ENCODE measurements around the gene ERFL. TPM values are rescaled to one million over a fixed set of nuclear protein-coding genes. Genes with fewer than 3 reads are reported as not detected.
A peak's percentile ranks its signal among the peaks of the same experiment; 100 is the strongest.

The ERFL gene
- total RNA-seq, 2 experiments from 2014 or later = 1.7 to 1.9 TPM

DNA sequence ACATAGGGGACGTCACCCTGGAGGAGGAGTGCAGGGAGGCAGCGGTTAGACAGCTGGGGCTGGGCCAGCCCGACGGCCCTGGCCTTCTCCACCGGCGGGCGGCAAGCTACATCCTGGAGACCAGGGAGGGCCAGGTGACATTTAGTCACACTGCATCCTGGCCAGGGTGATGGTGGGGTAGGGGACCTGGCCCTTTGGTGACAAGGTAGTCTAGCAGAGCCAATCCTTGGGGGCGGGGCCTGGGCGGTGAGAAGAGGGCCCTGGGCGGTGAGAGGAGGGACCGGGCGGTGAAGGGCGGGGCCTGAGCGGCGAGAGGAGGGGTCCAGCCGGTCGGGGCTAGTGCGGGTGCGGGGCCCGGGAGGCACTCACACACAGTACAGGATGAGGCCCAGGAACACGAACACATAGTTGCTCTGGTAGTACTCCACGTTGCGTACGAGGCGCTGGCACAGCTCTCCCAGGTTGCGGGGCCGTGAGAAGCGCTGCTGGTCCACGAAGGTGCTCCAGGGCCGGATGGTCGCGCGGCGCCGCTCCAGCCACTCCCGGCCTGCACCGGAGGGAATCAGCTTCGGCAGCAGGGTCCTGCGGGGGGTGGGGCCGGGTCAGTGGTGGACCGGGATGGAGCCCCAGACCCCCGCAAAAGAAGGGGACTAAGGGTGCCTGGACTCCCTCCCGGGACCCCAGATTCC is 30.3 kb upstream of the ERFL start:
- ATAC-seq (peak; percentile 77), DNase-seq (peak; percentile 94)
- H3K9me3 Mint-ChIP-seq (ENCODE audit: low read depth) = no peaks in the 10 kb centered on the region
- peaks cover 16% of the 10 kb centered on the region for H3K4me1 Mint-ChIP-seq
- CTCF ChIA-PET = interaction anchor here (0.6 to 3.7 kb wide), 13 partner anchors 12 to 199 kb away, joined by 3 to 14 read pairs (median 6); partner anchors contain the start of gene RPS19
- no peaks in the 10 kb centered on the region for H3K36me3 Mint-ChIP-seq (ENCODE audit: low read depth)
- intact Hi-C loops (cut with DNase I, micrococcal nuclease) = loop anchor here (1.0 to 5.0 kb wide), 14 partner anchors 13 to 1794 kb away; partner anchors contain the start of genes ATP1A3 (in 1 of the 2), BCKDHA (in 1 of the 2), DEDD2 (in 1 of the 2) and EXOSC5 (in 1 of the 2)
- POLR2A ChIA-PET = interaction anchor here (1.0 to 1.6 kb wide), 4 partner anchors 13 to 99 kb away, joined by 3 to 6 read pairs (median 4); partner anchors contain the start of gene RPS19
- peak overlapping the region; percentile 73 for H3K27ac Mint-ChIP-seq
- peak overlapping the region; percentile 81 for H3K4me3 Mint-ChIP-seq
- H3K27me3 Mint-ChIP-seq = no peaks in the 10 kb centered on the region

DNA sequence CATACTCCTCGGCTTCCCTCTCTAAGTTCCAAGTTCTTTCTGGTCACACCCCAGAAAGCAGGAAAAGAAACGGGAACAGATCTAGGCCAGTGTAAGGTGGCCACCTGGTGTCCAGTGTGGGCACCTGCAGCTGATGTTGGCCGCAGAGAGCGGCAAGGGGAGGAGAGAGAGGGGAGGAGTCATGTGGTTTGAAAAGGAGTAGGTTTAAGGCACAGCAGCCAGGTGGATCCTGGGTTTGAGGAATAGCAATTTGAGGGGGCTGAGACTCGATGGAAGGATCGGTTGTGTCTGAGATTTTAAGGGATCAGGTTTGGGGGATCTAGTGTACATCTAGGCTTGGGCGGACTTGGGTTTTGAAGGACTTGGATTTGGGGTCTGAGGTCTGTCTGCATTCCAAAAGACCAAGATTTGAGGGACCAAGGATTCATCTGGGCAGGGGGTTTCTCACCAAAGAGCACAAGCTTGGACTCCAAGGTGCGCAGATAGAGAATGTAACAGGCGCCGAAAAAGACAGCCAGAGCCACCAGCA is 29.7 kb upstream of the ERFL start:
- H3K36me3 Mint-ChIP-seq (ENCODE audit: low read depth) = no peaks in the 10 kb centered on the region
- CTCF ChIA-PET = interaction anchor here (1.0 to 3.7 kb wide), 12 partner anchors 11 to 165 kb away, joined by 3 to 14 read pairs (median 6); partner anchors contain the start of gene RPS19
- H3K4me1 Mint-ChIP-seq = peaks cover 16% of the 10 kb centered on the region
- peak overlapping the region; percentile 73 for H3K27ac Mint-ChIP-seq
- POLR2A ChIA-PET = interaction anchor here (1.0 to 1.6 kb wide), 3 partner anchors 12 to 97 kb away, joined by 4 to 6 read pairs (median 4); partner anchors contain the start of gene RPS19
- intact Hi-C loops (cut with DNase I, micrococcal nuclease) = loop anchor here (1.0 to 5.0 kb wide), 7 partner anchors 74 to 1794 kb away; partner anchors contain the start of genes BCKDHA (in 1 of the 2), DEDD2 (in 1 of the 2), EXOSC5 (in 1 of the 2) and MEGF8 (in 1 of the 2)
- no peaks in the 10 kb centered on the region for H3K9me3 Mint-ChIP-seq (ENCODE audit: low read depth)
- no peaks in the 10 kb centered on the region for H3K27me3 Mint-ChIP-seq
- ATAC-seq = peak; percentile 42
- peak overlapping the region; percentile 81 for H3K4me3 Mint-ChIP-seq
- DNase-seq = peak; percentile 68

DNA sequence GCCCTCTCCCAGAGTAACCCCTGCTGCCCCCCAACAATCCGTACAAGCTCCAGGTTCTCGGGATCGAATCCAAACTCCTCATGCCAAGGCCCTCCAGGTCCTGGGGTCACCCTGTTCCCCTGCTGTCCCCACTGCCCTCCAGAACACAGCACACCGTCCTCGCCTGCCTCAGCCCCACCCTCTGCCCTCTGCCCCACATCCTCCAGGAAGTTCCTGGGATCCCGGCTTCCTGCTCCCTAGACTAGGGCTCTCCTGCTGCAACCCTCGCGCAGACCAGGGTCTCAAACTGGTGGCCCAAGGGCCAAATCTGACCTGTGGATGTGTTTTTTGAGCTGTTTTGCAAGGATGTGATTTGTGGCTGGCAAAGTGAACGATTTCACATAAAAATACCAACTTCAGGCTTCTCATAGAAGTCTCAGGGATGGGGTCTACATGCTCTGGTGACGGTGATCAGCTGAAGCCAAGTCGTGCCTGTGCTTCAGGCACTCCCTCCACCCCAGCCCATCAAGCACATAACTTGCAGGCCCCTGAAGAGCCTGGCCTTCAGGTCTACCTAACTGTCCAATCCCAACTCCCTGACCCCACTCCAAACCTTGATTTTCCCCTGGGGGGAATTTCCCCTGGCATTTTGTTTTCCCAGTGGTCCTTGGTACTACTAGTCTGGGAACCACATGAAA is 29.1 kb upstream of the ERFL start:
- H3K4me1 Mint-ChIP-seq = peaks cover 16% of the 10 kb centered on the region
- intact Hi-C loops (cut with DNase I, micrococcal nuclease) = loop anchor here (5.0 kb wide), 3 partner anchors 75 to 1795 kb away; partner anchors contain the start of gene SMG9 (in 1 of the 2)
- DNase-seq (no peak), ATAC-seq (no peak)
- no peaks in the 10 kb centered on the region for H3K9me3 Mint-ChIP-seq (ENCODE audit: low read depth)
- no peaks in the 10 kb centered on the region for H3K27me3 Mint-ChIP-seq
- ChIA-PET POLR2A (interaction anchor here (0.6 to 1.0 kb wide), 3 partner anchors 82 to 87 kb away, joined by 3 to 5 read pairs (median 4); no protein-coding TSS in a partner anchor), CTCF (interaction anchor here (0.6 to 3.7 kb wide), 13 partner anchors 10 to 173 kb away, joined by 3 to 14 read pairs (median 5); partner anchors contain the start of gene RPS19)
- H3K27ac Mint-ChIP-seq = peak overlapping the region; percentile 73
- H3K4me3 Mint-ChIP-seq = peak overlapping the region; percentile 81
- H3K36me3 Mint-ChIP-seq (ENCODE audit: low read depth) = no peaks in the 10 kb centered on the region

DNA sequence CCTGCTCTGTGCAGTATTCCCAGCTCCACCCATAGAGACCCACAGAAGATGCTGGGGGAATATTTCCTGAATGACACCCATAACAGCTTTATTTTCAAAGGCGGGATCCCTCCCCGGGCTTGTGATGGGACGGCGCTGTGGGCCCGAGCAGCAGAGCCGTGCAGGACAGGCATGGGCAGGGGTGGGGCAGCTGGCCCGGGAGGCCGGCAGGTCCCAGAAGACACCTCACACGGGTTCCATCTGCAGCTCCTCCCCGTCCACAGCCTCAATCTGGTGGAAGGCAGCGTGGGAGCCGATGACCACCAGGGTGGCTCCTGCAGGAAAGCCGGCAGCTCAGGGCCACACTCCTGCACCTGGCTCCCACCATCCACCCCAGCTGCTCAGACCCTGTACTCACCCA is 28.4 kb upstream of the ERFL start:
- no peaks in the 10 kb centered on the region for H3K27me3 Mint-ChIP-seq
- ChIA-PET CTCF (interaction anchor here (0.6 to 3.7 kb wide), 8 partner anchors 10 to 172 kb away, joined by 3 to 14 read pairs (median 5); partner anchors contain the start of gene RPS19), POLR2A (interaction anchor here (0.6 to 1.0 kb wide), 2 partner anchors 81 to 84 kb away, joined by 3 to 5 read pairs; no protein-coding TSS in a partner anchor)
- H3K9me3 Mint-ChIP-seq (ENCODE audit: low read depth) = no peaks in the 10 kb centered on the region
- intact Hi-C loops (cut with DNase I, micrococcal nuclease) = loop anchor here (5.0 kb wide), 3 partner anchors 76 to 1796 kb away; partner anchors contain the start of gene SMG9 (in 1 of the 2)
- DNase-seq (no peak), ATAC-seq (no peak)
- no peak overlapping the region for H3K4me3 Mint-ChIP-seq
- no peaks in the 10 kb centered on the region for H3K36me3 Mint-ChIP-seq (ENCODE audit: low read depth)
- H3K27ac Mint-ChIP-seq = no peak overlapping the region
- H3K4me1 Mint-ChIP-seq = peaks cover 18% of the 10 kb centered on the region

DNA sequence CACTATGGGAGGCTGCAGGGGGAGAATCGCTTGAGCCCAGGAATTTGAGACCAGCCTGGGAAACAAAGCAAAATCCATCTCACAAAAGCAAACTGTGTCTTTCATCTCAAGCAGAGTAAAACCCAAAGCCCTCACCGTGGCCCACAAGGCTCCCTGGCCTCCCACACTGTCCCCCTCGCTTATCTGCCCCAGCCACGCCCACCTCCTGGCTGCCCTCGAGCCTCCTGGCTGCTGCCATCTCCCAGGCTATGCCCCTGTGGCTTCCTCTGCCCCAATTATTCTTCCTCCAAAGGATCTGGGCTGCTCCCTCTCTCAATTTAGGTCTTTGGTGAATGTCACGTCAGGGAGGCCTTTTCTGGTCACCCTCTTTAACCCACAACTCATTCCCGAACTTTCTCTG is 27.3 kb upstream of the ERFL start:
- CTCF ChIA-PET = no interaction called here
- Mint-ChIP-seq H3K27ac (no peak overlapping the region), H3K27me3 (no peaks in the 10 kb centered on the region), H3K4me3 (no peak overlapping the region), H3K9me3 (ENCODE audit: low read depth) (no peaks in the 10 kb centered on the region), H3K4me1 (peaks cover 22% of the 10 kb centered on the region), H3K36me3 (ENCODE audit: low read depth) (no peaks in the 10 kb centered on the region)
- POLR2A ChIA-PET = no interaction called here
- DNase-seq (no peak), ATAC-seq (no peak)
- intact Hi-C loops (cut with DNase I, micrococcal nuclease) = loop anchor here (5.0 kb wide), 3 partner anchors 77 to 1797 kb away; partner anchors contain the start of gene SMG9 (in 1 of the 2)

DNA sequence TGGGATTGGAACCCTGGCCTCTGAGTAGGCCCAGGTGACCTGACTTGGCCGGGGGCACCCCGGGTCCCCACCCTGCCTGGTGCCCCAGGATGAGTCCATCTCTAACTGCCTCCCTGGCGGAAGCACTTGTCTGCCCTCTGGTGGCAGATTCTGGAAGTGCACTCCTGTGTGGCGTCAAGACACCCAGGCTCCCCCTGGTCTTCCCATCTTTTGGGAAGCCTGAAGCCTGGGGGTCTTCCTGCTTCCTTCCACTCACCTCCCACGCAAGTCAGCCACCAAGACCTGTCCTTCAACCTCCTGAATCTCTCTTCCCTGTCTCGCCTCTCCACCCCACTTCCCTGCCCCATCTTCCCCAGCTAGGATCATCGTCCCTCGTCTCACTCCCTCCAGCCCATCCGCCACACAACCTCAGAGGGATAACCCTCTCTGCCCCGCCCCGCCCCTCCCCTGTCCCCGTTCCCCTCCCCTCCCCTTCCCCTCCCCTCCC is 23.5 kb upstream of the ERFL start:
- Mint-ChIP-seq H3K4me1 (peaks cover 15% of the 10 kb centered on the region), H3K4me3 (no peak overlapping the region), H3K27ac (peak overlapping the region; percentile 7), H3K36me3 (ENCODE audit: low read depth) (no peaks in the 10 kb centered on the region), H3K27me3 (no peaks in the 10 kb centered on the region), H3K9me3 (ENCODE audit: low read depth) (no peaks in the 10 kb centered on the region)
- DNase-seq (peak; percentile 94), ATAC-seq (peak; percentile 90)
- ChIA-PET CTCF (interaction anchor here (0.6 to 2.8 kb wide), 8 partner anchors 14 to 159 kb away, joined by 3 to 40 read pairs (median 4); no protein-coding TSS in a partner anchor), POLR2A (no interaction called here)
- intact Hi-C loops (cut with DNase I, micrococcal nuclease) = loop anchor here (1.0 to 5.0 kb wide), 6 partner anchors 16 to 159 kb away; no protein-coding TSS in a partner anchor

DNA sequence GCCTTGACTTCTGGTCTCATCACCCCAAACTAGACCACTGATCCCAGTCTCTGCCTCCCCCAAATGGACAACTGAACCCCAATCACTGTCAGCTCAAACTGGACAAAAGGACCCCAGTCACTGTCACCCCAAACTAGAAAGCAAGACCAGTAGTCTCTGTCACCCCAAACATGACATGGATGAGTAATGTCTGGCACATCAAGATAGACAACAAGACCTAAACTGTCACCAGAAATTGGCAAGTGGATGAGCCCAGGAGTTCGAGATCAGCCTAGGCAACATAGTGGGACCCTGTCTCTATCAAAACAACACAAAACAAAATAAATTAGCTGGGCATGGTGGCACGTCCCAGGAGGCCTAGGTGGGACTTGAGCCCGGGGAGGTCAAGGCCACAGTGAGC is 18.8 kb upstream of the ERFL start:
- Mint-ChIP-seq H3K4me1 (peaks cover 46% of the 10 kb centered on the region), H3K27ac (peak overlapping the region; percentile 89), H3K36me3 (ENCODE audit: low read depth) (no peaks in the 10 kb centered on the region), H3K4me3 (no peak overlapping the region), H3K27me3 (peaks cover 4% of the 10 kb centered on the region), H3K9me3 (ENCODE audit: low read depth) (no peaks in the 10 kb centered on the region)
- intact Hi-C loops (cut with DNase I, micrococcal nuclease) = loop anchor here in 1 of 2 experiments (5.0 to 10.0 kb wide), 3 partner anchors 172 to 402 kb away; no protein-coding TSS in a partner anchor
- ChIA-PET POLR2A (no interaction called here), CTCF (interaction anchor here (0.7 to 3.9 kb wide), 9 partner anchors 10 to 583 kb away, joined by 3 to 18 read pairs (median 7); partner anchors contain the start of genes B9D2 and RPS19)
- ATAC-seq (no peak), DNase-seq (no peak)

DNA sequence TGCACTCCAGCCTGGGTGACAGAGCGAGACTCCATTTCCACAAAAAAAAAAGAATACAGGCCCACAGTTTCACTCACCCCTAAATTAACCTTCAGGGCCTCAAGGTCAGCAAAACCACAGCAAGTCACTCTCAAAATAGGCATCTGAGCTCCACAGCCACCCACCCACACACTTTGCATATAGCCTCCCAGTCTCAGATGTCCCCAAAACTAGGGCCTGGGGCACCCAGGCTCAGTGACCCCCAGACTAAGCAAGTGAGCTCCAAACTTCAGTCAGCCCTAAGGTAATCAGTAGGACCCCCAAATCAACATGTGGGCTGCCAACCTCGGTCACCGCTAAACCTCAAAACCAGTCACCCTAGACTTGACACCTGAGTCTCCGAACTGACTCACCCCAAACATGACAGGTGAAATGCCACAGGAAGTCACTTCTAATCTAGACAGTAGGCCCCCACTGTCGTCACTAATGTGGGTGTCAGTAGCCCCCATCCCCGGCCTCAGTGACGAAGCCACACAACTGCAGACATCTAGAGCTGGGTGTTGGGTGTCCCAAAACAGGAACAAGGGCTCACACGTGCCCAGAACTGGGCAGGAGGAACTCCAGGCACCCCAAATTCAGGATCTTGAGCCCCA is 17.0 kb upstream of the ERFL start:
- H3K9me3 Mint-ChIP-seq (ENCODE audit: low read depth) = no peaks in the 10 kb centered on the region
- intact Hi-C loops (cut with DNase I, micrococcal nuclease) = loop anchor here (1.0 to 10.0 kb wide), 9 partner anchors 14 to 400 kb away; partner anchors contain the start of genes RABAC1 (in 1 of the 2) and RPS19 (in 1 of the 2)
- CTCF ChIA-PET = interaction anchor here (0.7 to 3.9 kb wide), 16 partner anchors 8 to 152 kb away, joined by 3 to 18 read pairs (median 6); partner anchors contain the start of genes RABAC1 and RPS19
- H3K27ac Mint-ChIP-seq = peak overlapping the region; percentile 96
- peaks cover 4% of the 10 kb centered on the region for H3K27me3 Mint-ChIP-seq
- H3K4me1 Mint-ChIP-seq = peaks cover 50% of the 10 kb centered on the region
- no peaks in the 10 kb centered on the region for H3K36me3 Mint-ChIP-seq (ENCODE audit: low read depth)
- DNase-seq (peak; percentile 95), ATAC-seq (peak; percentile 92)
- H3K4me3 Mint-ChIP-seq = peak overlapping the region; percentile 41
- POLR2A ChIA-PET = interaction anchor here (0.6 to 2.2 kb wide), 12 partner anchors 8 to 81 kb away, joined by 3 to 12 read pairs (median 5); partner anchors contain the start of gene RABAC1

DNA sequence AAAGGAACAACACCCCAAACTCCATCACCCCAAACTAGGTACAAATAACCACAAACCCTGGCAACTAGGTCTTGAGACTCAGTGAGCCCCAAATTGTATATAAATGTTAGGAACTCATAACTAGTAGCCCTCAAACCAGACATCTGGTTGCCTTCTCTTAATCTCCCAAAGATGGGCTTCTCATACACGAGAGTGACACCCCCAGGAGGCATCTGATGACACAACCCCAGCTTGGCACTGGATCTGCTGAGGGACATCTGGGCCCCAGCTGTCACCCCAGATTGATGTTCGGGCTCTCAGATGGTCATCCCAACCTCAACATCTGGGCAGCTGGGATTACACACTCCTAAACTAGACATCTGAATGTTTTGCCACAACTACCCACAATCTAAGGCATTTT is 16.1 kb upstream of the ERFL start:
- intact Hi-C loops (cut with DNase I, micrococcal nuclease) = loop anchor here in 1 of 2 experiments (10.0 kb wide), 2 partner anchors 170 to 400 kb away; no protein-coding TSS in a partner anchor
- CTCF ChIA-PET = interaction anchor here (0.7 to 1.8 kb wide), 3 partner anchors 8 to 73 kb away, joined by 3 to 7 read pairs (median 3); no protein-coding TSS in a partner anchor
- DNase-seq = no peak
- peak overlapping the region; percentile 96 for H3K27ac Mint-ChIP-seq
- H3K36me3 Mint-ChIP-seq (ENCODE audit: low read depth) = no peaks in the 10 kb centered on the region
- ATAC-seq = no peak
- peaks cover 50% of the 10 kb centered on the region for H3K4me1 Mint-ChIP-seq
- peaks cover 4% of the 10 kb centered on the region for H3K27me3 Mint-ChIP-seq
- H3K4me3 Mint-ChIP-seq = no peak overlapping the region
- POLR2A ChIA-PET = interaction anchor here (0.7 to 1.6 kb wide), 3 partner anchors 7 to 44 kb away, joined by 3 to 6 read pairs (median 3); no protein-coding TSS in a partner anchor
- H3K9me3 Mint-ChIP-seq (ENCODE audit: low read depth) = no peaks in the 10 kb centered on the region
